HCT116 (cell line): ENCODE measurements around the gene ERICH6. TPM values are rescaled to one million over a fixed set of nuclear protein-coding genes. Genes with fewer than 3 reads are reported as not detected.

ENCODE experiments used
- ATAC-seq: fragments of 200-7000 bp; cut with Tn5 transposase; 2 replicates; pipeline ENCODE4 v1.9.1; 2020; ENCODE audit warnings: mild to moderate bottlenecking, moderate library complexity
- BruUV-seq: library from RNA; stranded (reverse); fragments of 400-500 nt; replicated peaks from 2 replicates; lab custom pipeline; 2021; lab: Mats Ljungman, UMichigan
- CTCF ChIA-PET: fragments of 300-600 bp; sonication (Branson Sonifier 250); formaldehyde crosslinking; loops from one replicate; lab custom pipeline; 2021; ENCODE audit warnings: antibody characterized with exemption; lab: Charles Lee
- POLR2A ChIA-PET: fragments of 300-600, 350-600 bp; sonication (Branson Sonifier 250); formaldehyde crosslinking; loops from one replicate; lab custom pipeline; 2021; ENCODE audit warnings: antibody characterized with exemption; lab: Charles Lee
- RAD21 ChIA-PET, 2 experiments: fragments of 300-600 bp; sonication (Branson Sonifier 250); formaldehyde crosslinking; loops; one replicate each; lab custom pipeline; 2023; ENCODE audit warnings: low total read pairs in 2 of 2; ENCODE audit not compliant: uncharacterized antibody in 2 of 2, unreplicated experiment in 2 of 2, low non-redundant PET in 1 of 2; lab: Charles Lee
- DNase-seq: peaks from one replicate; pipeline ENCODE4 v3.0.0-alpha.2; 2010; ENCODE audit warnings: low read depth, low spot score
- H2AFZ ChIP-seq: fragments of 200-600 bp; shearing (Covaris generic), sonication (generic); 2 replicates; pipeline ENCODE4 v1.6.1; 2017; ENCODE audit warnings: low read depth, mixed run types, mixed read lengths, antibody characterized with exemption, low read length; ENCODE audit not compliant: poor library complexity, severe bottlenecking
- H3K27ac ChIP-seq: 2 replicates; pipeline ENCODE4 v1.5.1; 2012; ENCODE audit warnings: low read depth, low read length
- H3K27me3 ChIP-seq: fragments of 200-600 bp; sonication (generic); 2 replicates; pipeline ENCODE4 v1.6.1; 2016; ENCODE audit warnings: mixed run types, low read length, mixed read lengths; ENCODE audit not compliant: insufficient read depth
- H3K36me3 ChIP-seq, 2 experiments: fragments of 200-500 bp in 1 of 2; fragments of 200-600 bp in 1 of 2; sonication (Bioruptor generic) in 1 of 2; sonication (generic) in 1 of 2; 2 replicates each; pipeline versions ENCODE4 v1.5.1 to v1.6.1; 2014 to 2016; ENCODE audit warnings: low read length in 2 of 2, inconsistent platforms in 1 of 2, mixed read lengths in 1 of 2, mixed run types in 1 of 2; ENCODE audit not compliant: insufficient read depth in 2 of 2, control insufficient read depth in 1 of 2
- H3K4me1 ChIP-seq, 2 experiments: fragments of 200-600 bp in 1 of 2; sonication (generic) in 1 of 2; 2 replicates each; pipeline versions ENCODE4 v1.5.1 to v1.6.1; 2012 to 2017; ENCODE audit warnings: low read length in 2 of 2, inconsistent platforms in 1 of 2, mild to moderate bottlenecking in 1 of 2, mixed read lengths in 1 of 2, mixed run types in 1 of 2, moderate library complexity in 1 of 2; ENCODE audit not compliant: insufficient read depth in 2 of 2, control insufficient read depth in 1 of 2
- H3K4me2 ChIP-seq: fragments of 200-600 bp; sonication (generic); 2 replicates; pipeline ENCODE4 v1.6.1; 2017; ENCODE audit warnings: mixed run types, low read length, mixed read lengths
- H3K4me3 ChIP-seq, 2 experiments: fragments of 200-600 bp in 1 of 2; sonication (generic) in 1 of 2; replicated peaks in 1 of 2; 2 replicates each; pipeline ENCODE4 v1.5.1; 2011 to 2016; ENCODE audit warnings: low read length in 2 of 2, control low read depth in 1 of 2, low read depth in 1 of 2, mild to moderate bottlenecking in 1 of 2, mixed read lengths in 1 of 2, mixed run types in 1 of 2
- H3K79me2 ChIP-seq: fragments of 200-600 bp; sonication (generic); 2 replicates; pipeline ENCODE4 v1.6.1; 2017; ENCODE audit warnings: mild to moderate bottlenecking, mixed run types, low read length, moderate library complexity, mixed read lengths; ENCODE audit not compliant: insufficient read depth
- H3K9ac ChIP-seq: fragments of 200-600 bp; sonication (generic); 2 replicates; pipeline ENCODE4 v1.6.1; 2016; ENCODE audit warnings: low read length, mixed read lengths
- H3K9me2 ChIP-seq: fragments of 200-600 bp; sonication (generic), shearing (Covaris generic); 2 replicates; pipeline ENCODE4 v1.6.1; 2017; ENCODE audit warnings: mixed run types, mild to moderate bottlenecking, moderate library complexity; ENCODE audit not compliant: insufficient read depth
- H3K9me3 ChIP-seq, 2 experiments: fragments of 200-500 bp in 1 of 2; fragments of 200-600 bp in 1 of 2; sonication (Bioruptor generic) in 1 of 2; sonication (generic) in 1 of 2; 2 replicates each; pipeline ENCODE4 v1.6.1; 2014 to 2017; ENCODE audit warnings: low read length in 2 of 2, mixed read lengths in 2 of 2, inconsistent platforms in 1 of 2, low read depth in 1 of 2, mild to moderate bottlenecking in 1 of 2, mixed run types in 1 of 2, moderate library complexity in 1 of 2; ENCODE audit not compliant: control insufficient read depth in 1 of 2, insufficient read depth in 1 of 2
- H4K20me1 ChIP-seq: fragments of 200-600 bp; sonication (generic), shearing (Covaris generic); 2 replicates; pipeline ENCODE4 v1.6.1; 2017; ENCODE audit warnings: mixed run types, mild to moderate bottlenecking, moderate library complexity; ENCODE audit not compliant: insufficient read depth
- ATF3 ChIP-seq: IDR thresholded peaks from 2 replicates; pipeline ENCODE4 v1.6.1; 2012
- CEBPB ChIP-seq: IDR thresholded peaks from 2 replicates; pipeline ENCODE4 v1.6.1; 2012; ENCODE audit warnings: low read depth
- EGR1 ChIP-seq: IDR thresholded peaks from 2 replicates; pipeline ENCODE4 v1.6.1; 2012; ENCODE audit warnings: low read depth
- EZH2 ChIP-seq: fragments of 200-600 bp; sonication (generic); IDR thresholded peaks from 2 replicates; pipeline ENCODE4 v1.6.1; 2017; ENCODE audit warnings: antibody characterized with exemption, mixed run types
- EZH2phosphoT487 ChIP-seq: fragments of 200-600 bp; IDR thresholded peaks from 2 replicates; pipeline ENCODE4 v1.6.1; 2018; ENCODE audit warnings: antibody characterized with exemption, borderline replicate concordance
- FOSL1 ChIP-seq: IDR thresholded peaks from 2 replicates; pipeline ENCODE4 v1.6.1; 2012; ENCODE audit warnings: low read depth
- JUND ChIP-seq: IDR thresholded peaks from 2 replicates; pipeline ENCODE4 v1.6.1; 2012
- REST ChIP-seq: IDR thresholded peaks from 2 replicates; pipeline ENCODE4 v1.6.1; 2012; ENCODE audit warnings: low read depth
- SIN3A ChIP-seq: IDR thresholded peaks from 2 replicates; pipeline ENCODE4 v1.6.1; 2012; ENCODE audit warnings: low read depth
- SP1 ChIP-seq: IDR thresholded peaks from 2 replicates; pipeline ENCODE4 v1.6.1; 2012; ENCODE audit warnings: low read depth
- TCF7L2 ChIP-seq: IDR thresholded peaks from 2 replicates; pipeline ENCODE4 v1.7.0; 2011; ENCODE audit warnings: borderline replicate concordance, inconsistent platforms; ENCODE audit not compliant: insufficient read depth, insufficient read length; ENCODE audit errors: extremely low read depth
- ZFX ChIP-seq: fragments of 450-650 bp; IDR thresholded peaks from 2 replicates; pipeline ENCODE4 v1.6.1; 2017
- ZNF274 ChIP-seq: fragments of 200-500 bp; sonication (Bioruptor generic); IDR thresholded peaks from 2 replicates; pipeline ENCODE4 v1.6.1; 2014; ENCODE audit warnings: mild to moderate bottlenecking, low read depth, low read length, inconsistent platforms
- intact Hi-C: fragments of 100-400 bp; cut with micrococcal nuclease; formaldehyde crosslinking; loops from 2 replicates; pipeline ENCODE4 v1.10.0; 2022
- total RNA-seq: library from RNA; stranded (reverse); gene quantifications from one replicate; pipeline ENCODE4 v1.2.1, GENCODE V29; 2021; ENCODE audit not compliant: unreplicated experiment
- TF ChIP-seq, protein P1 (sequence below): IDR thresholded peaks from 2 replicates; pipeline ENCODE4 v1.6.1; 2011; ENCODE audit warnings: mild to moderate bottlenecking, low read length, moderate library complexity; ENCODE audit not compliant: insufficient replicate concordance; ENCODE audit errors: extremely low read depth

ERICH6 gene
- total RNA-seq, 1 experiment from 2014 or later, result not detected

- Histone ChIP-seq H2AFZ (no peak overlapping the region), H4K20me1 (peaks cover 16% of the 10 kb centered on the region; the same call in 1 of the 2 replicates), H3K4me3 (no peak overlapping the region), H3K9me2 (no peaks in the 10 kb centered on the region), H3K79me2 (peaks cover 99% of the 10 kb centered on the region), H3K4me2 (no peak overlapping the region), H3K27ac (no peak overlapping the region), H3K9me3 (no peaks in the 10 kb centered on the region), H3K27me3 (no peaks in the 10 kb centered on the region), H3K9ac (no peak overlapping the region), H3K4me1 (peaks cover 9 to 35% of the 10 kb centered on the region in 2 experiments; a peak in 3 of 4 replicates), H3K36me3 (peaks cover 1 to 2% of the 10 kb centered on the region in 2 experiments; a peak in 1 of 4 replicates)
- ChIA-PET CTCF (no interaction called here), RAD21 (no interaction called here), POLR2A (no interaction called here)
- intact Hi-C loops, result no loop called here
- no peak for TF ChIP-seq ZNF274
- TF ChIP-seq EZH2, result no peak
- no peak for TF ChIP-seq SIN3A
- no peak for TF ChIP-seq ZFX
- no peak for TF ChIP-seq ATF3
- TF ChIP-seq EZH2phosphoT487, result no peak
- no peak for TF ChIP-seq FOSL1
- TF ChIP-seq SP1, result no peak
- TF ChIP-seq TCF7L2, result no peak
- TF ChIP-seq EGR1, result no peak
- TF ChIP-seq, protein P1, sequence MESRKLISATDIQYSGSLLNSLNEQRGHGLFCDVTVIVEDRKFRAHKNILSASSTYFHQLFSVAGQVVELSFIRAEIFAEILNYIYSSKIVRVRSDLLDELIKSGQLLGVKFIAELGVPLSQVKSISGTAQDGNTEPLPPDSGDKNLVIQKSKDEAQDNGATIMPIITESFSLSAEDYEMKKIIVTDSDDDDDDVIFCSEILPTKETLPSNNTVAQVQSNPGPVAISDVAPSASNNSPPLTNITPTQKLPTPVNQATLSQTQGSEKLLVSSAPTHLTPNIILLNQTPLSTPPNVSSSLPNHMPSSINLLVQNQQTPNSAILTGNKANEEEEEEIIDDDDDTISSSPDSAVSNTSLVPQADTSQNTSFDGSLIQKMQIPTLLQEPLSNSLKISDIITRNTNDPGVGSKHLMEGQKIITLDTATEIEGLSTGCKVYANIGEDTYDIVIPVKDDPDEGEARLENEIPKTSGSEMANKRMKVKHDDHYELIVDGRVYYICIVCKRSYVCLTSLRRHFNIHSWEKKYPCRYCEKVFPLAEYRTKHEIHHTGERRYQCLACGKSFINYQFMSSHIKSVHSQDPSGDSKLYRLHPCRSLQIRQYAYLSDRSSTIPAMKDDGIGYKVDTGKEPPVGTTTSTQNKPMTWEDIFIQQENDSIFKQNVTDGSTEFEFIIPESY, result no peak
- TF ChIP-seq JUND, result no peak
- TF ChIP-seq CEBPB, result no peak
- no peak for TF ChIP-seq REST
- no peak for DNase-seq
- no TSS peak for BruUV-seq
- no peak for ATAC-seq
Observed at GRCh38 chr3:150746791-150747590, 43.3 kb upstream of the ERICH6 start.
